Choroid plexus epithelial cell (primary cell): ENCODE measurements around the gene SORCS1.

Experiments used
- DNase-seq: peaks from one replicate; pipeline ENCODE4 v3.0.0-alpha.2; 2010; ENCODE audit warnings: low read depth
- H3K4me3 ChIP-seq: 2 replicates; pipeline ENCODE4 v1.5.1; 2011; ENCODE audit warnings: low read depth, mild to moderate bottlenecking, control low read depth, low read length, moderate library complexity
- CTCF ChIP-seq: conservative IDR thresholded peaks from 2 replicates; pipeline ENCODE4 v1.5.1; 2011; ENCODE audit warnings: low read depth, mild to moderate bottlenecking, control low read depth, inconsistent platforms, low read length, moderate library complexity

The SORCS1 gene

GRCh38 chr10:106655636-106656035 is 508.9 kb downstream of the SORCS1 start:
- H3K4me3 ChIP-seq: no peak overlapping the region
- DNase-seq: no peak
- TF ChIP-seq CTCF: no peak

GRCh38 chr10:106655165-106655564 is 509.3 kb downstream of the SORCS1 start:
- TF ChIP-seq CTCF: no peak
- no peak for DNase-seq
- no peak overlapping the region for H3K4me3 ChIP-seq

- no peak for DNase-seq
- no peak overlapping the region for H3K4me3 ChIP-seq
- TF ChIP-seq CTCF: no peak
Observed at GRCh38 chr10:106652279-106652678, 512.2 kb downstream of the SORCS1 start.

- DNase-seq: no peak
- no peak overlapping the region for H3K4me3 ChIP-seq
Observed at GRCh38 chr10:106648534-106649481, 515.7 kb downstream of the SORCS1 start.

GRCh38 chr10:106643473-106643872 is 521.0 kb downstream of the SORCS1 start:
- DNase-seq: no peak
- H3K4me3 ChIP-seq: no peak overlapping the region
- TF ChIP-seq CTCF: no peak

More at GRCh38 chr10:106648534-106649481, 515.7 kb downstream of the SORCS1 start:
- TF ChIP-seq CTCF: no peak

GRCh38 chr10:106637873-106638272 is 526.6 kb downstream of the SORCS1 start:
- TF ChIP-seq CTCF: no peak
- no peak for DNase-seq
- no peak overlapping the region for H3K4me3 ChIP-seq
